Keratinocyte (primary cell): ENCODE results near the gene EEF2K. TPM values are rescaled to one million over a fixed set of nuclear protein-coding genes. Genes with fewer than 3 reads are reported as not detected.

Source experiments
- DNase-seq: peaks from one replicate; pipeline ENCODE4 v3.0.0-alpha.2; 2011; ENCODE audit warnings: low read depth, missing footprints, low spot score
- FAIRE-seq: peaks from 2 replicates; lab custom pipeline; 2011; peaks lifted over from hg19 to GRCh38; lab: Jason Lieb, UNC
- H2AFZ ChIP-seq: 2 replicates; pipeline ENCODE4 v1.6.0; 2012; ENCODE audit warnings: low read length, control low read depth, inconsistent platforms; ENCODE audit not compliant: control insufficient read depth
- H3K27ac ChIP-seq: 2 replicates; pipeline ENCODE4 v1.5.1; 2011; ENCODE audit warnings: low read length; ENCODE audit not compliant: control insufficient read depth, insufficient read depth
- H3K27me3 ChIP-seq: 3 replicates; pipeline ENCODE4 v1.6.0; 2011; ENCODE audit warnings: low read length; ENCODE audit not compliant: control insufficient read depth, insufficient read depth; ENCODE audit errors: extremely low read depth
- H3K36me3 ChIP-seq, 2 experiments: 2 replicates in 1 of 2; 3 replicates in 1 of 2; pipeline ENCODE4 v1.5.1; 2011; ENCODE audit warnings: low read length in 2 of 2, mild to moderate bottlenecking in 1 of 2; ENCODE audit not compliant: control insufficient read depth in 2 of 2, insufficient read depth in 2 of 2; ENCODE audit errors: extremely low read depth in 1 of 2
- H3K4me1 ChIP-seq: 3 replicates; pipeline ENCODE4 v1.5.1; 2011; ENCODE audit warnings: low read length; ENCODE audit not compliant: control insufficient read depth, insufficient read depth; ENCODE audit errors: extremely low read depth
- H3K4me2 ChIP-seq: 3 replicates; pipeline ENCODE4 v1.6.0; 2011; ENCODE audit warnings: low read depth, low read length; ENCODE audit not compliant: control insufficient read depth, insufficient read depth; ENCODE audit errors: extremely low read depth
- H3K4me3 ChIP-seq, 3 experiments: fragments of 200-600 bp in 1 of 3; sonication (generic) in 1 of 3; 2 replicates in 2 of 3; 3 replicates in 1 of 3; pipeline ENCODE4 v1.5.1; 2011 to 2016; ENCODE audit warnings: low read length in 3 of 3, mild to moderate bottlenecking in 3 of 3, control low read depth in 2 of 3, inconsistent platforms in 1 of 3, low read depth in 1 of 3, mixed read lengths in 1 of 3, mixed run types in 1 of 3, moderate library complexity in 1 of 3; ENCODE audit not compliant: control insufficient read depth in 2 of 3, insufficient read depth in 2 of 3; ENCODE audit errors: extremely low read depth in 1 of 3
- H3K79me2 ChIP-seq: 2 replicates; pipeline ENCODE4 v1.6.0; 2012; ENCODE audit warnings: low read length; ENCODE audit not compliant: control insufficient read depth, insufficient read depth
- H3K9ac ChIP-seq: 3 replicates; pipeline ENCODE4 v1.6.0; 2011; ENCODE audit warnings: low read length; ENCODE audit not compliant: control insufficient read depth, insufficient read depth; ENCODE audit errors: extremely low read depth
- H3K9me1 ChIP-seq: 3 replicates; pipeline ENCODE4 v1.6.0; 2011; ENCODE audit warnings: low read length; ENCODE audit not compliant: control insufficient read depth, insufficient read depth; ENCODE audit errors: extremely low read depth
- H3K9me3 ChIP-seq: 2 replicates; pipeline ENCODE4 v1.5.1; 2012; ENCODE audit warnings: low read depth, low read length; ENCODE audit not compliant: control insufficient read depth
- H4K20me1 ChIP-seq: 3 replicates; pipeline ENCODE4 v1.6.0; 2011; ENCODE audit warnings: low read length; ENCODE audit not compliant: control insufficient read depth, insufficient read depth; ENCODE audit errors: extremely low read depth
- CTCF ChIP-seq, 3 experiments: IDR thresholded peaks in 1 of 3; conservative IDR thresholded peaks in 1 of 3; optimal IDR thresholded peaks in 1 of 3; 2 replicates in 2 of 3; 3 replicates in 1 of 3; pipeline versions ENCODE3 to v1.5.1; 2011; ENCODE audit warnings: low read length in 3 of 3, mild to moderate bottlenecking in 3 of 3, moderate library complexity in 2 of 3, control low read depth in 1 of 3, inconsistent platforms in 1 of 3; ENCODE audit not compliant: insufficient read depth in 2 of 3; ENCODE audit errors: extremely low read depth in 1 of 3
- EZH2 ChIP-seq: IDR thresholded peaks from one replicate; pipeline ENCODE4 v1.6.1; 2012; ENCODE audit warnings: inconsistent platforms, mild to moderate bottlenecking, low read length, moderate library complexity
- dilution Hi-C: fragments of 300-500 bp; cut with MboI; formaldehyde crosslinking; loops from one replicate; pipeline ENCODE4 v1.7.0; 2020; ENCODE audit warnings: low sequenced_read_pairs; ENCODE audit not compliant: extremely low pct_ligation_motif_present
- polyA plus RNA-seq, 5 experiments: library from polyadenylated mRNA; depleted of rRNA in 3 of 5; stranded (reverse) in 3 of 5; stranded (forward) in 1 of 5; unstranded in 1 of 5; fragments of >200 nt; gene quantifications; 1 replicate in 1 of 5; 2 replicates in 3 of 5; 3 replicates in 1 of 5; pipeline versions ENCODE4 v1.2.1 to v1.2.3, GENCODE V29; 2011 to 2012; ENCODE audit warnings: missing spikeins in 2 of 5, low read depth in 1 of 5, low replicate concordance in 1 of 5

The EEF2K gene
- polyA plus RNA-seq, 1 donor (not counting 4 experiments of a cell fraction or from before 2014, with no cell fraction given), result 7.3 TPM

GRCh38 chr16:22324787-22325597, 118.9 kb downstream of the EEF2K start:
- Histone ChIP-seq H3K9me3 (no peaks in the 10 kb centered on the region), H2AFZ (no peak overlapping the region), H3K79me2 (peaks cover 12% of the 10 kb centered on the region), H3K36me3 (peaks cover 20 to 54% of the 10 kb centered on the region in 2 experiments), H4K20me1 (peaks cover 2% of the 10 kb centered on the region), H3K27me3 (no peaks in the 10 kb centered on the region), H3K4me3 (no peak overlapping the region), H3K9me1 (no peaks in the 10 kb centered on the region), H3K9ac (no peak overlapping the region), H3K4me1 (no peaks in the 10 kb centered on the region), H3K4me2 (no peak overlapping the region), H3K27ac (no peak overlapping the region)
- no peak for TF ChIP-seq EZH2
- TF ChIP-seq CTCF (optimal IDR thresholded peaks at IDR 0.05 in 1 of 3, IDR thresholded peaks at IDR 0.05 in 1 of 3, conservative IDR thresholded peaks at IDR 0.05 in 1 of 3; ENCODE audit: extremely low read depth in 1 of 3, insufficient read depth in 2 of 3, low read length in 3 of 3), result no peak
- FAIRE-seq (no peak), DNase-seq (no peak)
- dilution Hi-C loops, result no loop called here

- FAIRE-seq, result no peak
- no peak for DNase-seq
- Histone ChIP-seq H3K9me1 (no peaks in the 10 kb centered on the region), H4K20me1 (peaks cover 2% of the 10 kb centered on the region), H3K27ac (no peak overlapping the region), H3K4me1 (no peaks in the 10 kb centered on the region), H3K27me3 (no peaks in the 10 kb centered on the region), H3K79me2 (peaks cover 12% of the 10 kb centered on the region), H3K9me3 (no peaks in the 10 kb centered on the region), H3K4me3 (no peak overlapping the region), H3K36me3 (peaks cover 21 to 49% of the 10 kb centered on the region in 2 experiments), H2AFZ (no peak overlapping the region), H3K4me2 (no peak overlapping the region), H3K9ac (no peak overlapping the region)
- TF ChIP-seq CTCF (optimal IDR thresholded peaks at IDR 0.05 in 1 of 3, IDR thresholded peaks at IDR 0.05 in 1 of 3, conservative IDR thresholded peaks at IDR 0.05 in 1 of 3; ENCODE audit: extremely low read depth in 1 of 3, insufficient read depth in 2 of 3, low read length in 3 of 3) (no peak), EZH2 (no peak)
- dilution Hi-C loops, result no loop called here
These were observed 119.7 kb downstream of the EEF2K start for GRCh38 chr16:22325598-22326368.
